HL-60 (cell line): ENCODE measurements around the gene CCDC192.

Source experiments
- CTCF ChIP-seq: IDR thresholded peaks from one replicate; pipeline ENCODE4 v1.5.1; 2011; ENCODE audit warnings: low read length, control low read depth, inconsistent platforms; ENCODE audit not compliant: insufficient read depth
- GABPA ChIP-seq: IDR thresholded peaks from 2 replicates; pipeline ENCODE4 v1.6.1; 2012; ENCODE audit warnings: low read depth
- POLR2AphosphoS5 ChIP-seq: IDR thresholded peaks from 2 replicates; pipeline ENCODE4 v1.6.1; 2012; ENCODE audit warnings: low read depth
- SPI1 ChIP-seq: IDR thresholded peaks from 2 replicates; pipeline ENCODE4 v1.6.1; 2012; ENCODE audit warnings: low read depth, mild to moderate bottlenecking, borderline replicate concordance
- TF ChIP-seq, protein P1 (sequence below): IDR thresholded peaks from 2 replicates; pipeline ENCODE4 v1.6.1; 2012; ENCODE audit warnings: low read depth; ENCODE audit not compliant: insufficient replicate concordance

GRCh38 chr5:127832067-127832466 lies 128.9 kb downstream of the CCDC192 start:
- TF ChIP-seq CTCF (no peak), POLR2AphosphoS5 (no peak), GABPA (no peak), SPI1 (peak; percentile 45; the same call in 1 of the 2 replicates)
- TF ChIP-seq, protein P1, sequence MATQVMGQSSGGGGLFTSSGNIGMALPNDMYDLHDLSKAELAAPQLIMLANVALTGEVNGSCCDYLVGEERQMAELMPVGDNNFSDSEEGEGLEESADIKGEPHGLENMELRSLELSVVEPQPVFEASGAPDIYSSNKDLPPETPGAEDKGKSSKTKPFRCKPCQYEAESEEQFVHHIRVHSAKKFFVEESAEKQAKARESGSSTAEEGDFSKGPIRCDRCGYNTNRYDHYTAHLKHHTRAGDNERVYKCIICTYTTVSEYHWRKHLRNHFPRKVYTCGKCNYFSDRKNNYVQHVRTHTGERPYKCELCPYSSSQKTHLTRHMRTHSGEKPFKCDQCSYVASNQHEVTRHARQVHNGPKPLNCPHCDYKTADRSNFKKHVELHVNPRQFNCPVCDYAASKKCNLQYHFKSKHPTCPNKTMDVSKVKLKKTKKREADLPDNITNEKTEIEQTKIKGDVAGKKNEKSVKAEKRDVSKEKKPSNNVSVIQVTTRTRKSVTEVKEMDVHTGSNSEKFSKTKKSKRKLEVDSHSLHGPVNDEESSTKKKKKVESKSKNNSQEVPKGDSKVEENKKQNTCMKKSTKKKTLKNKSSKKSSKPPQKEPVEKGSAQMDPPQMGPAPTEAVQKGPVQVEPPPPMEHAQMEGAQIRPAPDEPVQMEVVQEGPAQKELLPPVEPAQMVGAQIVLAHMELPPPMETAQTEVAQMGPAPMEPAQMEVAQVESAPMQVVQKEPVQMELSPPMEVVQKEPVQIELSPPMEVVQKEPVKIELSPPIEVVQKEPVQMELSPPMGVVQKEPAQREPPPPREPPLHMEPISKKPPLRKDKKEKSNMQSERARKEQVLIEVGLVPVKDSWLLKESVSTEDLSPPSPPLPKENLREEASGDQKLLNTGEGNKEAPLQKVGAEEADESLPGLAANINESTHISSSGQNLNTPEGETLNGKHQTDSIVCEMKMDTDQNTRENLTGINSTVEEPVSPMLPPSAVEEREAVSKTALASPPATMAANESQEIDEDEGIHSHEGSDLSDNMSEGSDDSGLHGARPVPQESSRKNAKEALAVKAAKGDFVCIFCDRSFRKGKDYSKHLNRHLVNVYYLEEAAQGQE: no peak
